Stimulated activated naive CD8-positive, alpha-beta T cell treated with anti-CD3 and anti-CD28 coated beads, Interleukin-15, Interleukin-2, amounts not matched to agents 100 ng/mL and 50 ng/mL, for 24 hours (primary cell): Measurements from ENCODE around the gene GAS7.
"Not testable (repeated sequence)": the region's sequence is repeated elsewhere in the genome, so short reads cannot be mapped to it uniquely, and the experiment has no call there.

Source experiments
- H3K27ac Mint-ChIP-seq: one replicate; pipeline ENCODE4 v1.8.0; 2021; ENCODE audit warnings: mild to moderate bottlenecking, mixed read lengths
- H3K27me3 Mint-ChIP-seq: one replicate; pipeline ENCODE4 v1.8.0; 2021; ENCODE audit warnings: mixed read lengths
- H3K36me3 Mint-ChIP-seq: one replicate; pipeline ENCODE4 v1.8.0; 2021; ENCODE audit warnings: low read depth, mixed read lengths
- H3K4me1 Mint-ChIP-seq: one replicate; pipeline ENCODE4 v1.8.0; 2021; ENCODE audit warnings: low read depth, mixed read lengths
- H3K4me3 Mint-ChIP-seq: one replicate; pipeline ENCODE4 v1.8.0; 2021; ENCODE audit warnings: mild to moderate bottlenecking, mixed read lengths
- H3K9me3 Mint-ChIP-seq: one replicate; pipeline ENCODE4 v1.8.0; 2021; ENCODE audit warnings: mixed read lengths

The GAS7 gene

DNA sequence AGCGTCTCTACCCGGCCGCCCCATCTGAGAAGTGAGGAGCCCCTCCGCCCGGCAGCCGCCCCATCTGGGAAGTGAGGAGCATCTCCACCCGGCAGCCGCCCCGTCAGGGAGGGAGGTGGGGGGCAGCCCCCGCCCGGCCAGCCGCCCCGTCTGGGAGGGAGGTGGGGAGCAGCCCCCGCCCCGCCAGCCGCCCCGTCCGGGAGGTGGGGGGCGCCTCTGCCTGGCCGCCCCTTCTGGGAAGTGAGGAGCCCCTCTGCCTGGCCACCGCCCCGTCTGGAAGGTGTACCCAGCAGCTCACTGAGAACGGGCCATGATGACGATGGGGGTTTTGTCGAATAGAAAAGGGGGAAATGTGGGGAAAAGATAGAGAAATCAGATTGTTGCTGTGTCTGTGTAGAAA, 140.9 kb downstream of the GAS7 start:
- H3K36me3 Mint-ChIP-seq, H3K9me3 Mint-ChIP-seq, H3K27ac Mint-ChIP-seq, H3K4me3 Mint-ChIP-seq, H3K27me3 Mint-ChIP-seq: not testable (repeated sequence)
- H3K4me1 Mint-ChIP-seq: peaks cover 25% of the 10 kb centered on the region

- Mint-ChIP-seq H3K4me1 (peaks cover 42% of the 10 kb centered on the region), H3K4me3 (no peak overlapping the region), H3K27ac (no peak overlapping the region), H3K27me3 (no peaks in the 10 kb centered on the region), H3K36me3 (no peaks in the 10 kb centered on the region), H3K9me3 (no peaks in the 10 kb centered on the region)
Measured at GRCh38 chr17:10055262-10055975, 143.0 kb downstream of the GAS7 start.

DNA sequence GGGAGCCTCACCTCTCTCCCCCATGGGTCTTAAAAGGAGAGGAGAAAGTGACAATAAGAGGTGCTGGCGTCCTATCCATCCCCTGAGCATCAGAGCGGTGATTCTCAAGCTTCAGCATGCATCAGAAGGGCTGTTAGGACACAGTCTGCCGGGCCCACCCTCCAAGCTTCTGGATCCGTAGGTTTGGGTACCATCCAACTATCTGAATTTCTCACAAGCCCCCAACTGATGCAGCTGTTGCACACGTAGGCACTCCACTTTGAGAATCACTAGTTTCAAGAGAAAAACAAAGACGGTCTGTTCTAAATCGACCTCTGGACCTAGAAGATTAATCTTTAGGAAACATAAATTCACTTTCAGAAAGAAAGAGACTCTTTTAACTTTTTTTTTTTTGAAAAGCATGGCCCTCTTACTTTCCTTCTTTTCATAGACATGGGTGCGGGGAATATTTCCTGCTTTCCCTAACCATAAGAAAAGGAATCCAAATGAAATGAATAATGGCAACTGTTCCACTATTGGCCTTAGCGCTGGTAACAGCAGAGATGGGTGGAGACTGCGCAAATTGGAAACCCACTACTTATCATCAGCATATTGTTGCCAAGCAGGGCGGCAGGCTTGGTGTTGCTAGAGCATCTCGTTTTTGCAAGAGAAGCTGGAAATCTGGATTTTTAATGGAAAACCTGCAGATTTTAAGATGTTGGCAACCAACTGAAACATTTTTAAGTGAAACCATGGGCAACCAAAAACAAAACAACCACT, 144.4 kb downstream of the GAS7 start:
- Mint-ChIP-seq H3K4me3 (no peak overlapping the region), H3K36me3 (no peaks in the 10 kb centered on the region), H3K27me3 (no peaks in the 10 kb centered on the region), H3K27ac (no peak overlapping the region), H3K9me3 (no peaks in the 10 kb centered on the region), H3K4me1 (peaks cover 36% of the 10 kb centered on the region)

GRCh38 chr17:10052106-10052813, 146.1 kb downstream of the GAS7 start:
- Mint-ChIP-seq H3K4me3 (no peak overlapping the region), H3K4me1 (peaks cover 41% of the 10 kb centered on the region), H3K27me3 (no peaks in the 10 kb centered on the region), H3K27ac (no peak overlapping the region), H3K9me3 (no peaks in the 10 kb centered on the region), H3K36me3 (no peaks in the 10 kb centered on the region)

DNA sequence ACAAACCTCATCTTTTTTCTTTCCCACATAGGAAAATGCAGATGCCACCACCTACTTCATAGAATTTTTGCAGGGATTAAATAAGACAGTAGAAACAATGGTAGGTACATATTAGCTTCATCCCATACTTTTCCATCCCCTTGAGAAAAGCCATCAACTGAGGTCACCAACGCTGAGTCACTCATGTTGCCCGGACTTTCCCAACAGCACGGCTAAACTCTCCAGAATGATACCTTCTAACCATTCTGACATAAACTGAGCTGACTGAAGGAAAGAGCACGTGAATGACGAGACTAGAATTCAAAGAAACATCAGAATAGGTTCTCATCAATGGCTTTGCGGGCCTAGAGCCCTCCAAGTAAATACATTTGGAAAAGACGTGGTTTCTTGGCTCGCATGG, 147.3 kb downstream of the GAS7 start:
- no peaks in the 10 kb centered on the region for H3K9me3 Mint-ChIP-seq
- H3K36me3 Mint-ChIP-seq: no peaks in the 10 kb centered on the region
- H3K27me3 Mint-ChIP-seq: no peaks in the 10 kb centered on the region
- H3K27ac Mint-ChIP-seq: peak overlapping the region; percentile 55
- peaks cover 49% of the 10 kb centered on the region for H3K4me1 Mint-ChIP-seq
- no peak overlapping the region for H3K4me3 Mint-ChIP-seq

DNA sequence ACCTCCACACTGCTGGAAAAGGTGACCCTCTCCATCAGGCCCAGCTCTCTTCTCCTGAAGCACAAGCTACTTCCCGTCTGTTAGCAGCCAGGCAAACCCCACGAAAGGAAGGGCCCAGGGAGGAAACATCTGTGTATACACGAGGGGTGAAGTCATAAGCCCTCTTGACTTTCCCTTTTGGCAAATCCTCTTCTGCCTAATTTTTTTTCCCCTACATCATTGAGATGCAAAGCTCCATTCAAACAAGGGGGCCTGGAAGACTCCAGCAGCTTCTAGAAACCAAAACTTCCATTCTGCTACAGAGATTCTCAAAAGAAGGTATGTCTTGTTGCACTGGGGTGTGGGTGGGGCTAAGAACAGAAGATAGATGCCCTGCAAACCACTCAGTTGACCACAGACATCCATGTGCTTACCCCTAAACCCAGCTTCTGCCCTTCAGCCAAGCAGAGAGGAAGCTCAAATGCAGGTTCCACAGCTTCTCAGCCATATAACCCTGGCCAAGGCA, 147.8 kb downstream of the GAS7 start:
- no peaks in the 10 kb centered on the region for H3K27me3 Mint-ChIP-seq
- H3K9me3 Mint-ChIP-seq: no peaks in the 10 kb centered on the region
- H3K36me3 Mint-ChIP-seq: no peaks in the 10 kb centered on the region
- peaks cover 50% of the 10 kb centered on the region for H3K4me1 Mint-ChIP-seq
- H3K27ac Mint-ChIP-seq: peak overlapping the region; percentile 55
- no peak overlapping the region for H3K4me3 Mint-ChIP-seq

GRCh38 chr17:10048629-10049350, 149.6 kb downstream of the GAS7 start:
- peaks cover 49% of the 10 kb centered on the region for H3K4me1 Mint-ChIP-seq
- no peak overlapping the region for H3K27ac Mint-ChIP-seq
- no peaks in the 10 kb centered on the region for H3K36me3 Mint-ChIP-seq
- H3K4me3 Mint-ChIP-seq: no peak overlapping the region
- H3K27me3 Mint-ChIP-seq: no peaks in the 10 kb centered on the region
- no peaks in the 10 kb centered on the region for H3K9me3 Mint-ChIP-seq

GRCh38 chr17:10046786-10047785, 151.3 kb downstream of the GAS7 start:
- Mint-ChIP-seq H3K27ac (peak overlapping the region; percentile 51), H3K4me1 (peaks cover 54% of the 10 kb centered on the region), H3K4me3 (no peak overlapping the region), H3K27me3 (no peaks in the 10 kb centered on the region), H3K9me3 (no peaks in the 10 kb centered on the region), H3K36me3 (no peaks in the 10 kb centered on the region)

DNA sequence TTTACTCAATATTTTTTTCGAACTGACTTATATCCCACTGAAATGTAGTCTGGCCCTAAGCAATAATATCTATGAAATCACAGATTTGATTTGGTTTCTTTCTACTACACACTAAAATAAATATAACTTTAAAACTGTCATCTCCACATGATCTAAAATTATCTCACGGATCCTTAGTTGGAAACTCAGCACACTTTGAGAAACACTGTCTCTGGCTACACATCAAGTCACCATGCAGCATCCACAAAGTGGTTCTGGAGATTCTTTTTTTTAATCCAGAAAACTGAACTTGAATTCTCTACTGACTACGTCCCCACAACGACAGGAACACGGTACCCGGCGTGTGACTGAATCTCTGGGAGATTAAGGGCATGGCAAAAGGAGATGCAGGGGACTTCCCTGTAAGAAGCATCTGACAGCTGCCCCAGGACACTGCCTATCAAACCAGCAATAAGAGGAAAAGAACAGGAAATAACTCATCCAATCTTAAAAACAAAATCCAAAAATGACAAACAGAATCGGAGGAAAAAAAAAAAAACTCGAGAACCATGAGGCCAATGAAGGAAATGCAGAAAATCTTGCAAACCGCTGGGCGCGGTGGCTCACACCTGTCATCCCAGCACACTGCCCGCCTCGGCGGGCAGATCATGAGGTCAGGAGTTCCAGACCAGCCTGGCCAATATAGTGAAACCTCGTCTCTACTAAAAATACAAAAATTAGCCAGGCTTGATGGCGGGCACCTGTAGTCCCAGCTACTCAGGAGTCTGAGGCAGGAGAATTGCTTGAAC, 152.3 kb downstream of the GAS7 start:
- no peaks in the 10 kb centered on the region for H3K9me3 Mint-ChIP-seq
- no peaks in the 10 kb centered on the region for H3K36me3 Mint-ChIP-seq
- H3K27ac Mint-ChIP-seq: peak overlapping the region; percentile 32
- peaks cover 54% of the 10 kb centered on the region for H3K4me1 Mint-ChIP-seq
- H3K4me3 Mint-ChIP-seq: no peak overlapping the region
- no peaks in the 10 kb centered on the region for H3K27me3 Mint-ChIP-seq

DNA sequence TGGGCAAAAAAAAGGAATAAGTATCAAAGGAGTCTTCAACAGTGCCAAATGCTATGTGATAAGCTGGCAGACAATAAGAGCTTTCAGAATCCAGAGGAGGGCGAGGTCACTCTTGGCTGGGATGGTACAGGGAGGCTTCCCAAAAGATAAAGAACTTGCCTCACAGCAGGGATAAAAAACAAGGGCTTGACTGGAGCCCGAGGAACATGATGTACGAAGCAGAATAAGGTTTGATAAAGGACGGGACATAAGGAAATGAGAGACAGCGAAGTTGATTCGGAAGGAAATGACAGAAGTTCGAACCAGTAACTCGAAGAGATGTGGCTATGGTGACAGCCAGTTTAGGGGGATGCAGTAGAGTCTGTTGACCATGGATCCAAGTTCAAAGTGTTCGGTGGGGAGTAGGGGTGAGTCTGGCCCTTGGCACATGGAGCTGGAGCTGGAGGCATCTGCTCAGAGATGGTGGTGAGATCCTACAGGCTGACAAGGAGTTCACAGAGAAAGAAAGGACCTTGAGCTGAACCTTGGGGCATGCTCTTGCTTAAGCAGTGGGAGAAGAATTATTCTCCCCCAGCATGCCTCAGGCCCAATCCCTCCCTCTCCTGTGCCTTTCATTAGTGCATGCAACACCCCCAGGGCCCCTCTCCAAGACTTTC, 155.7 kb downstream of the GAS7 start:
- H3K27me3 Mint-ChIP-seq: no peaks in the 10 kb centered on the region

DNA sequence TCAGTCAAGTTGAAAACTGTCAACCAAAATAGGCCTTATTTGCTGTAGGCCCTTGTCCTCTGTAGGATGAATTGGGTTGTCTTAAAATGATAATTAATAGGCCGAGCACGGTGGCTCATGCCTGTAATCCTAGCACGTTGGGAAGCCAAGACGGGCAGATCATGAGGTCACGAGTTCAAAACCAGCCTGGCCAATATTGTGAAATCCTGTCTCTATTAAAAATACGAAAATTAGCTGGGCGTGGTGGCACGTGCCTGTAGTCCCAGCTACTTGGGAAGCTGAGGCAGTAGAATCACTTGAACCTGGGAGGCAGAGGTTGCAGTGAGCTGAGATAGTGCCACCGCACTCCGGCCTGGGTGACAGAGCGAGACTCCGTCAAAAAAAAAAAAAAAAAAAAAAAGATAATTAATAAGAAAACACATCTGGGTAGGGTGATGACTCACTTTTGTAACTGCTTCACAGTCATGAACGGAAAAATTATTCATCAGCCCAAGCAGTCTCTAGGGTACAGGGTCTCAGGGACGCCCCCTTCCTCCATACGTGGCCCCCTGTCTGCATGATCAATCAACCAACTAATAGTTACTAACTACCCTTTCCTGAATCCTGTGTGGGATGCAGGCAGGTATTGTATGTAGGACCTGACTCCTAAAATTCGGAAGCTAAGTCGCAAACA, 156.4 kb downstream of the GAS7 start:
- H3K4me3 Mint-ChIP-seq: no peak overlapping the region

More for the DNA sequence above, 155.7 kb downstream of the GAS7 start:
- Mint-ChIP-seq H3K36me3 (no peaks in the 10 kb centered on the region), H3K4me3 (no peak overlapping the region), H3K4me1 (peaks cover 53% of the 10 kb centered on the region), H3K9me3 (no peaks in the 10 kb centered on the region), H3K27ac (peak overlapping the region; percentile 2)

DNA sequence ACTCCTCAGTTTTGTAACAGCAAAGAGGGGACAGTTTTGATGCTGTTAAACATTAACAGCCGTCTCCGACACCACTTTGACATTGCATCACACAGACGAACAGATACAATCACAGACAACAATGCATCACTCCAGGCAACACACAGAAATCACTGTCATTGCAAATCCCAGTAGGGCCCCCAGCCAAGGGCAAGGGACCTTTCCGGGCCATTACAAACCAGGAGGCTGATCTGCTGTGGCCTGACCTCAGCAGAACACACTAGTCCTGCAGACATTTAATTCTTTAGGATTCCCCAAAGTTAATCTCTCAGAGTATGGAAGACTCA, 157.2 kb downstream of the GAS7 start:
- Mint-ChIP-seq H3K27ac (peak overlapping the region; percentile 38), H3K9me3 (no peaks in the 10 kb centered on the region), H3K36me3 (no peaks in the 10 kb centered on the region), H3K4me3 (no peak overlapping the region), H3K27me3 (no peaks in the 10 kb centered on the region), H3K4me1 (peaks cover 42% of the 10 kb centered on the region)

More for the DNA sequence above, 156.4 kb downstream of the GAS7 start:
- H3K27ac Mint-ChIP-seq: peak overlapping the region; percentile 2
- no peaks in the 10 kb centered on the region for H3K9me3 Mint-ChIP-seq
- no peaks in the 10 kb centered on the region for H3K27me3 Mint-ChIP-seq
- H3K36me3 Mint-ChIP-seq: no peaks in the 10 kb centered on the region
- H3K4me1 Mint-ChIP-seq: peaks cover 47% of the 10 kb centered on the region
